Loucy (cell line): ENCODE results near the gene OR2J2.

Experiments used
- EZH2phosphoT487 ChIP-seq: fragments of 200-600 bp; IDR thresholded peaks from 2 replicates; pipeline ENCODE4 v1.6.1; 2018; ENCODE audit warnings: antibody characterized with exemption, mild to moderate bottlenecking, moderate library complexity, borderline replicate concordance
- TF ChIP-seq, protein P1 (sequence below): fragments of 200-600 bp; sonication (generic); conservative IDR thresholded peaks from 2 replicates; pipeline ENCODE4 v1.5.1; 2014; ENCODE audit warnings: mild to moderate bottlenecking, antibody characterized with exemption, low read length

DNA sequence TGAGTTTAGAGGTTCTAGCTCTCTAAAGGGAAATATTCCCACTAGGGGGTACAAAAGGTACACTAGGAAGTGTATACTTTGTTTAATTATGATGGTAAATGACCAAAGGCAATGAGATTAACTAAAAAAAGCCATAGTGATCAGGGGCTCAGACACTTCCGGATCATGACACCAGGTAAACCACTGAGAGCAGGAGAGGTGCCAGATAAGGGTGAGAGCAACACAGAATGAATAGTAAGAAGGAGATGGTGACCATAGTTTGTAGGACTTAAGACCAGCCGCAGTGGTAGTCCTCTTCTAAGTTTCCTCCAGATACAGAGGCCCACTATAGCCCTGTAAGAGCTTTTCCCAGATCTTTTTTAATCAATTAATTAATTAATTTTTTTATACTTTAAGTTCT lies 40.8 kb downstream of the OR2J2 start:
- TF ChIP-seq, protein P1, sequence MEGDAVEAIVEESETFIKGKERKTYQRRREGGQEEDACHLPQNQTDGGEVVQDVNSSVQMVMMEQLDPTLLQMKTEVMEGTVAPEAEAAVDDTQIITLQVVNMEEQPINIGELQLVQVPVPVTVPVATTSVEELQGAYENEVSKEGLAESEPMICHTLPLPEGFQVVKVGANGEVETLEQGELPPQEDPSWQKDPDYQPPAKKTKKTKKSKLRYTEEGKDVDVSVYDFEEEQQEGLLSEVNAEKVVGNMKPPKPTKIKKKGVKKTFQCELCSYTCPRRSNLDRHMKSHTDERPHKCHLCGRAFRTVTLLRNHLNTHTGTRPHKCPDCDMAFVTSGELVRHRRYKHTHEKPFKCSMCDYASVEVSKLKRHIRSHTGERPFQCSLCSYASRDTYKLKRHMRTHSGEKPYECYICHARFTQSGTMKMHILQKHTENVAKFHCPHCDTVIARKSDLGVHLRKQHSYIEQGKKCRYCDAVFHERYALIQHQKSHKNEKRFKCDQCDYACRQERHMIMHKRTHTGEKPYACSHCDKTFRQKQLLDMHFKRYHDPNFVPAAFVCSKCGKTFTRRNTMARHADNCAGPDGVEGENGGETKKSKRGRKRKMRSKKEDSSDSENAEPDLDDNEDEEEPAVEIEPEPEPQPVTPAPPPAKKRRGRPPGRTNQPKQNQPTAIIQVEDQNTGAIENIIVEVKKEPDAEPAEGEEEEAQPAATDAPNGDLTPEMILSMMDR: no peak
- TF ChIP-seq EZH2phosphoT487: no peak
